PC-3 (cell line): ENCODE measurements around the gene MRPS7.

Experiments
- EZH2 ChIP-seq: fragments of 300-600 bp; sonication (generic); IDR thresholded peaks from one replicate; pipeline ENCODE4 v1.6.1; 2017; ENCODE audit warnings: antibody characterized with exemption, mild to moderate bottlenecking, low read length; ENCODE audit not compliant: unreplicated experiment
- TF ChIP-seq, protein P1 (sequence below): fragments of 300-600 bp; sonication (generic); conservative IDR thresholded peaks from 2 replicates; pipeline ENCODE4 v1.5.1; 2017; ENCODE audit warnings: antibody characterized with exemption, low read depth, mild to moderate bottlenecking, low read length

DNA sequence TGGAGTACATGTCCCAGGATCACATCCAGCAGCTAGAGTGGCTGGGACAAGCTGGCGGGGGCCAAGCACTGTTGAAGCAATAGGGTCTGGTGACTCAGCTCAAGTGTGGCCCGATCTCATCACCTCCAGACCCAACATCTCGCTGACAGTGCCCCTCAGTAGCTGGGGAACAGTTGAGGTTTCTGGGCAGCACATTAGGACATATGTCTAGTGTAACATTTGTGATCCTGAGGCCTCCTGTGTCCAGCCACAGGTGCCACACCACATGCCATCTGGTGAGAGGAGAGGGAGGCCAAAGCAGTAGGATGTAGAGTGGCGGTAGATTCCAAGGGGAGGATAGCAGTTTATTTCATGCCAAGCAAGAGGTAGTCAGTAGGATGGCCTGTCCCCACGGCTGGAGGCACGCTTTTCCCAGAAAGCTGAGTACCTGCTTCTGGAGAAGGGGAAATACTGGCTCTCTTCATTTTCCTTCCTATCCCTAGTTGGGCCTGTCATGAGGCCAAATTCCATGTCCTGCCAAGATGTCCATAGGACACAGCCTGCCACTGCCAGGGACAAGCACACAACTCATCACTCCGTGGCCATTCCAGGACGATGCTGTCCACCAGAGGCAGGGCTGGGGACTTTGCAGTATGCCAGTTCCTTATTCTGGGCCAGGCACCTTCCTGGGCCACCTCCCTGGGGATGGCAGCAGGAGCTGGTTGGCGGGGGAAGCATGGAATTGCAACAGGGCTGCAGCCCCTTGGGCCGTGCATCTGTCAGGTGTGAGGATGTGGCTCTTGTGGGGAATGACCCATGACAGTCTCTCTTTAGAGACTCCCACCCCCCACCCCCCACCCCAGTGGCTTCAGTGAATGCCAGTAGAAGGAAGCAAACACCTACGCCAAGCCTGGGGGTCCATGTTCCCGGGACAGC is 24.3 kb upstream of the MRPS7 start:
- TF ChIP-seq, protein P1, sequence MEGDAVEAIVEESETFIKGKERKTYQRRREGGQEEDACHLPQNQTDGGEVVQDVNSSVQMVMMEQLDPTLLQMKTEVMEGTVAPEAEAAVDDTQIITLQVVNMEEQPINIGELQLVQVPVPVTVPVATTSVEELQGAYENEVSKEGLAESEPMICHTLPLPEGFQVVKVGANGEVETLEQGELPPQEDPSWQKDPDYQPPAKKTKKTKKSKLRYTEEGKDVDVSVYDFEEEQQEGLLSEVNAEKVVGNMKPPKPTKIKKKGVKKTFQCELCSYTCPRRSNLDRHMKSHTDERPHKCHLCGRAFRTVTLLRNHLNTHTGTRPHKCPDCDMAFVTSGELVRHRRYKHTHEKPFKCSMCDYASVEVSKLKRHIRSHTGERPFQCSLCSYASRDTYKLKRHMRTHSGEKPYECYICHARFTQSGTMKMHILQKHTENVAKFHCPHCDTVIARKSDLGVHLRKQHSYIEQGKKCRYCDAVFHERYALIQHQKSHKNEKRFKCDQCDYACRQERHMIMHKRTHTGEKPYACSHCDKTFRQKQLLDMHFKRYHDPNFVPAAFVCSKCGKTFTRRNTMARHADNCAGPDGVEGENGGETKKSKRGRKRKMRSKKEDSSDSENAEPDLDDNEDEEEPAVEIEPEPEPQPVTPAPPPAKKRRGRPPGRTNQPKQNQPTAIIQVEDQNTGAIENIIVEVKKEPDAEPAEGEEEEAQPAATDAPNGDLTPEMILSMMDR, result no peak
- no peak for TF ChIP-seq EZH2
